ENCODE results near the gene RALGPS2. TPM values are rescaled to one million over a fixed set of nuclear protein-coding genes. Genes with fewer than 3 reads are reported as not detected.

The RALGPS2 gene
- total and polyA plus RNA-seq, 9 donors, result 23.1 to 40.1 (median 35.2) TPM

- peaks cover 7% of the 10 kb centered on the region for H3K36me3 ChIP-seq (ENCODE audit: control insufficient read depth, insufficient read depth, low read length)
Measured at GRCh38 chr1:178899402-178899801, 174.4 kb downstream of the RALGPS2 start.

GRCh38 chr1:178901482-178902125 is 176.6 kb downstream of the RALGPS2 start:
- Histone ChIP-seq H3K27ac (ENCODE audit: low read length) (no peak overlapping the region), H3K36me3 (ENCODE audit: control insufficient read depth, insufficient read depth, low read length) (no peaks in the 10 kb centered on the region), H3K4me1 (ENCODE audit: control insufficient read depth, insufficient read depth, low read length) (no peaks in the 10 kb centered on the region), H3K9me3 (replicated peaks; ENCODE audit: control insufficient read depth, low read depth, low read length) (no peaks in the 10 kb centered on the region), H3K27me3 (ENCODE audit: control insufficient read depth, insufficient read depth, low read length) (no peaks in the 10 kb centered on the region), H3K4me3 (ENCODE audit: low read length) (no peak overlapping the region)
- WGBS (ENCODE audit: insufficient coverage), result no CpG with 5 or more reads among the region's 1 CpG
- no peak for DNase-seq

More at GRCh38 chr1:178899402-178899801, 174.4 kb downstream of the RALGPS2 start:
- no peaks in the 10 kb centered on the region for H3K27me3 ChIP-seq (ENCODE audit: control insufficient read depth, insufficient read depth, low read length)
- no CpG with 5 or more reads among the region's 2 CpGs for WGBS (ENCODE audit: insufficient coverage)
- H3K4me1 ChIP-seq (ENCODE audit: control insufficient read depth, insufficient read depth, low read length), result no peaks in the 10 kb centered on the region
- H3K9me3 ChIP-seq (replicated peaks; ENCODE audit: control insufficient read depth, low read depth, low read length), result no peaks in the 10 kb centered on the region
- no peak overlapping the region for H3K4me3 ChIP-seq (ENCODE audit: low read length)
- no peak for DNase-seq
- no peak overlapping the region for H3K27ac ChIP-seq (ENCODE audit: low read length)

GRCh38 chr1:178908358-178908757 is 183.3 kb downstream of the RALGPS2 start:
- H3K27ac ChIP-seq (ENCODE audit: low read length), result no peak overlapping the region
- peaks cover 2% of the 10 kb centered on the region for H3K36me3 ChIP-seq (ENCODE audit: control insufficient read depth, insufficient read depth, low read length)
- no peaks in the 10 kb centered on the region for H3K4me1 ChIP-seq (ENCODE audit: control insufficient read depth, insufficient read depth, low read length)
- no peaks in the 10 kb centered on the region for H3K9me3 ChIP-seq (replicated peaks; ENCODE audit: control insufficient read depth, low read depth, low read length)
- no peaks in the 10 kb centered on the region for H3K27me3 ChIP-seq (ENCODE audit: control insufficient read depth, insufficient read depth, low read length)
- no peak for DNase-seq
- no peak overlapping the region for H3K4me3 ChIP-seq (ENCODE audit: low read length)
- no CpG with 5 or more reads among the region's 1 CpG for WGBS (ENCODE audit: insufficient coverage)

DNA sequence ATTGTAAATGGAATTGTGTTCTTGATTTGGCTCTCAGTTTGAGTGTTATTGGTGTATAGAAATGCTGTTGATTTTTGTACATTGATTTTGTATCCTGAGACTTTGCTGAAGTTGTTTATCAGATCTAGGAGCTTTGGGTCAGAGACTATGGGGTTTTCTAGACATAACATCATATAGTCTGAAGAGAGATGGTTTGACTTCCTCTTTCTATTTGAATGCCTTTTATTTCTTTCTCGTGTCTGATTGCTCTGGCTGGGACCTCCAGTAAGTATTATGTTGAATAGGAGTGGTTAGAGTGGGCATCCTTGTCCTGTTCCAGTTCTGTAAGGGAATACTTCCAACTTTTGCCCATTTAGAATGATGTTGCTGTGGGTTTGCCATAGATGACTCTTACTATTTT is 185.0 kb downstream of the RALGPS2 start:
- no CpG with 5 or more reads among the region's 1 CpG for WGBS (ENCODE audit: insufficient coverage)

DNA sequence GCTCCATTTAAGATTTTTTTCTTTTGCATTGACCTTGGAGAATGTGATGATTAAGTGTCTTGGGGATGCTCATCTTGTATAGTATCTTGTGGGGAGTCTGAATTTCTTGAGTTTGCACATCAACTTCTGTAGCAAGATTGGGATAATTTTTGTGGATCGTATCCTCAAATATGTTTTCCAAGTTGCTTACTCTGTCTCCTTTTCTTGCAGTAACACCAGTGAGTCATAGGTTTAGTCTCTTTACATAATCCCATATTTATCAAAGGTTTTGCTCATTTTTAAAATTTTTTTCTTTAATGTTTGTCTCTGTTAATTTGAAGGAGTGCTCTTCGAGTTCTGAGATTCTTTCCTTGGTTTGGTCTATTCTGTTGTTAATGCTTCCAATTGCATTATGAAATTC is 187.6 kb downstream of the RALGPS2 start:
- H3K4me1 ChIP-seq (ENCODE audit: control insufficient read depth, insufficient read depth, low read length), result no peaks in the 10 kb centered on the region
- H3K27ac ChIP-seq (ENCODE audit: low read length), result no peak overlapping the region
- no peaks in the 10 kb centered on the region for H3K9me3 ChIP-seq (replicated peaks; ENCODE audit: control insufficient read depth, low read depth, low read length)
- no peaks in the 10 kb centered on the region for H3K27me3 ChIP-seq (ENCODE audit: control insufficient read depth, insufficient read depth, low read length)
- no peak overlapping the region for H3K4me3 ChIP-seq (ENCODE audit: low read length)
- peaks cover 13% of the 10 kb centered on the region for H3K36me3 ChIP-seq (ENCODE audit: control insufficient read depth, insufficient read depth, low read length)
- no CpG with 5 or more reads among the region's 2 CpGs for WGBS (ENCODE audit: insufficient coverage)
- DNase-seq, result no peak

More for the DNA sequence above, 185.0 kb downstream of the RALGPS2 start:
- Histone ChIP-seq H3K36me3 (ENCODE audit: control insufficient read depth, insufficient read depth, low read length) (peaks cover 8% of the 10 kb centered on the region), H3K4me1 (ENCODE audit: control insufficient read depth, insufficient read depth, low read length) (no peaks in the 10 kb centered on the region), H3K4me3 (ENCODE audit: low read length) (no peak overlapping the region), H3K9me3 (replicated peaks; ENCODE audit: control insufficient read depth, low read depth, low read length) (no peaks in the 10 kb centered on the region), H3K27me3 (ENCODE audit: control insufficient read depth, insufficient read depth, low read length) (no peaks in the 10 kb centered on the region), H3K27ac (ENCODE audit: low read length) (no peak overlapping the region)
- DNase-seq, result no peak

- H3K9me3 ChIP-seq (replicated peaks; ENCODE audit: control insufficient read depth, low read depth, low read length), result no peaks in the 10 kb centered on the region
- H3K36me3 ChIP-seq (ENCODE audit: control insufficient read depth, insufficient read depth, low read length), result peaks cover 13% of the 10 kb centered on the region
- H3K4me3 ChIP-seq (ENCODE audit: low read length), result no peak overlapping the region
- H3K4me1 ChIP-seq (ENCODE audit: control insufficient read depth, insufficient read depth, low read length), result no peaks in the 10 kb centered on the region
- DNase-seq, result no peak
- 70% methylated on average over 2 of the region's 5 CpGs for WGBS (ENCODE audit: insufficient coverage)
- H3K27ac ChIP-seq (ENCODE audit: low read length), result no peak overlapping the region
- H3K27me3 ChIP-seq (ENCODE audit: control insufficient read depth, insufficient read depth, low read length), result no peaks in the 10 kb centered on the region
Measured at GRCh38 chr1:178916448-178917174, 191.6 kb downstream of the RALGPS2 start.

DNA sequence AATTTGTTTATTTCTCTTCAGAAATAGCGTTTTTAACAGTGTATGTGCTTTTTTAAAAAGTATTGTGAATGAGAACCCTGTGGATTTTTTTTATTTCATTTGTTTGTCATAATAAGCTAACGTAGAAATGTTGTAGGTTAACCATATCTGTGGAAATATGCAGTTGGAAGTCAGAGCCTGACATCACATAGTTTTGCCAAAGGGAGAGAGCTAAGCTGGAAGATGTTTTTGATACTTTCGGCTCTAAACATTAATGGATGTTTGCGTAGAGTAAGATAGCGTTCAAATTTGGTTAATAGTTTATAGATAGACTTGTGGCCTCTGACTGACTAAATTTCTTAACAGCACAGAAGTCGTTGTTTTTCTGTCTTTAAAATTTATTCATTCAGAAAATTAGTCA is 193.3 kb downstream of the RALGPS2 start:
- DNase-seq, result no peak
- H3K9me3 ChIP-seq (replicated peaks; ENCODE audit: control insufficient read depth, low read depth, low read length), result no peaks in the 10 kb centered on the region
- no CpG with 5 or more reads among the region's 6 CpGs for WGBS (ENCODE audit: insufficient coverage)

DNA sequence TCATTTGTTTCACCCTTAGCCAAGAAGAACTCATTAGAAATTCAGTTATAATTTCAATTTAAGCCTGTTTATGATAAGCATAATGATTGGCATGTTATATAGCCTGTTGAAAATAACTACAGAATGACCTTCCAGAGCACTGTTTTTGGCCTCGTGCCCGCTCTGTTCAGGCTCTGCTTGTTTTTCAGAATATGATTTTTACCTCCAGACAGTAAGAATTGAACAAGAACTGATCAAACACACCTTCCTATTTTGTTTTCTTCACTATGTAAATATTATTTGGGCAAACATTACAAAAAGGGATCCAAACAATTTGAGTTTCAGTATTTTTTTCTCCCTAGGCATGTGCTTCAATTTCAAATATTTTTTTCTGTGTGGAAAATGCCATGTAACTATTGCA is 193.9 kb downstream of the RALGPS2 start:
- WGBS (ENCODE audit: insufficient coverage), result no CpG with 5 or more reads among the region's 2 CpGs
- H3K27ac ChIP-seq (ENCODE audit: low read length), result no peak overlapping the region
- no peak for DNase-seq

More for the DNA sequence above, 193.3 kb downstream of the RALGPS2 start:
- no peak overlapping the region for H3K4me3 ChIP-seq (ENCODE audit: low read length)
- H3K36me3 ChIP-seq (ENCODE audit: control insufficient read depth, insufficient read depth, low read length), result peaks cover 13% of the 10 kb centered on the region
- no peaks in the 10 kb centered on the region for H3K4me1 ChIP-seq (ENCODE audit: control insufficient read depth, insufficient read depth, low read length)
- no peaks in the 10 kb centered on the region for H3K27me3 ChIP-seq (ENCODE audit: control insufficient read depth, insufficient read depth, low read length)
- no peak overlapping the region for H3K27ac ChIP-seq (ENCODE audit: low read length)

DNA sequence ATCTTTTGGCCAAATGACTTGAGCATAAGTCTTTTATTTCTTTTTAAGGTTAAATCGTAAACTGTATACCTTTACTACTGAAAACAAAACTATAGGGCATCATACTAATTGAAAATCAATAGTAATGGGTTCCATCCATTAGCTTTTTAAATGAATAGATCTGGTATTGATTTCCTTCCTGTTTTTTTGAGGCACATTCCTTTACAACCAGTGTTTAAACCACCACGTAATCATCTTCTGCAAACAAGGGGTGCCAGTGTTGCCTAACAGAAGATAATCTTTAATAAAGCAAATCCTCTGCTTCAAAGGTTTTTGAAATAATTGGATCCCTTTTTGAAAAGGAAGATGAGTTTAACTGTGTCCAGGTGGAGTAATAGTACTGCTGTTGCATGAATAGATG is 194.5 kb downstream of the RALGPS2 start:
- no peaks in the 10 kb centered on the region for H3K27me3 ChIP-seq (ENCODE audit: control insufficient read depth, insufficient read depth, low read length)
- no CpG with 5 or more reads among the region's 2 CpGs for WGBS (ENCODE audit: insufficient coverage)

More for the DNA sequence above, 193.9 kb downstream of the RALGPS2 start:
- Histone ChIP-seq H3K27me3 (ENCODE audit: control insufficient read depth, insufficient read depth, low read length) (no peaks in the 10 kb centered on the region), H3K36me3 (ENCODE audit: control insufficient read depth, insufficient read depth, low read length) (peaks cover 13% of the 10 kb centered on the region), H3K4me1 (ENCODE audit: control insufficient read depth, insufficient read depth, low read length) (no peaks in the 10 kb centered on the region), H3K4me3 (ENCODE audit: low read length) (no peak overlapping the region), H3K9me3 (replicated peaks; ENCODE audit: control insufficient read depth, low read depth, low read length) (no peaks in the 10 kb centered on the region)

DNA sequence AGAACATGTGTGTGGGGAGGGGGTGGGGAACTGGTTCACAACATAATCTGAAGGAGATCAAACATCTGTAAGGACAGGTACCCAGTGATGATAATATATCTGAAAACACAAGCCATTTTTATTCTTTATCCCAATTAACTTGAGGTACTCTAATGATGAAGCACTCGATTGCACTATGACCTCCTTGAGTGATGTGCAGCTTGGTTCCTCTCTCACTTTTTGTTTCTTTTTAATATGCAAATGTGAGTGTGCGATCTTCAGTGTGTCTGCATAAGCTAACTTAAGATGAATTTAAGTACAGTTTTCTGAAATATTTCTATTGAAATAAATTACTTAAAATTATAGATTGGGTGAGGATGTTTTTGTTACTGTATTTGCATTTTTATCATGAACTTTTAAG is 196.5 kb downstream of the RALGPS2 start:
- H3K4me3 ChIP-seq (ENCODE audit: low read length), result no peak overlapping the region
- no CpG with 5 or more reads among the region's 2 CpGs for WGBS (ENCODE audit: insufficient coverage)
- H3K27ac ChIP-seq (ENCODE audit: low read length), result no peak overlapping the region
- DNase-seq, result no peak
- H3K4me1 ChIP-seq (ENCODE audit: control insufficient read depth, insufficient read depth, low read length), result no peaks in the 10 kb centered on the region
- H3K27me3 ChIP-seq (ENCODE audit: control insufficient read depth, insufficient read depth, low read length), result no peaks in the 10 kb centered on the region
- H3K36me3 ChIP-seq (ENCODE audit: control insufficient read depth, insufficient read depth, low read length), result peaks cover 3% of the 10 kb centered on the region
- peaks cover 4% of the 10 kb centered on the region for H3K9me3 ChIP-seq (replicated peaks; ENCODE audit: control insufficient read depth, low read depth, low read length)

More for the DNA sequence above, 194.5 kb downstream of the RALGPS2 start:
- no peak overlapping the region for H3K27ac ChIP-seq (ENCODE audit: low read length)
- no peak overlapping the region for H3K4me3 ChIP-seq (ENCODE audit: low read length)
- peaks cover 3% of the 10 kb centered on the region for H3K9me3 ChIP-seq (replicated peaks; ENCODE audit: control insufficient read depth, low read depth, low read length)
- DNase-seq, result no peak
- peaks cover 8% of the 10 kb centered on the region for H3K36me3 ChIP-seq (ENCODE audit: control insufficient read depth, insufficient read depth, low read length)
- H3K4me1 ChIP-seq (ENCODE audit: control insufficient read depth, insufficient read depth, low read length), result no peaks in the 10 kb centered on the region

Data from muscle of leg (tissue), 11 donors.